K562 (cell line): Measurements from ENCODE around the gene ARNT2. TPM values are rescaled to one million over a fixed set of nuclear protein-coding genes. Genes with fewer than 3 reads are reported as not detected.

Experiments
- ATAC-seq: fragments of 200-7000 bp; cut with Tn5 transposase; 3 replicates; pipeline ENCODE4 v1.9.1; 2020; ENCODE audit warnings: moderate library complexity
- BruUV-seq: library from RNA; stranded (reverse); fragments of 400-500 nt; replicated peaks from 2 replicates; lab custom pipeline; 2021; lab: Mats Ljungman, UMichigan
- CTCF ChIA-PET: fragments of 300-600 bp; formaldehyde crosslinking; extraction: SDS; loops from one replicate; lab custom pipeline; 2021; ENCODE audit warnings: low intra/inter-chr PET ratio; lab: Yijun Ruan, JAX
- POLR2A ChIA-PET: fragments of 300-600, 350-650 bp; sonication (Branson Sonifier 250); formaldehyde crosslinking; extraction: SDS; loops from one replicate; lab custom pipeline; 2021; ENCODE audit warnings: antibody characterized with exemption, inconsistent platforms; lab: Yijun Ruan, JAX
- DNase-seq, 4 experiments: peaks; one replicate each; pipeline versions ENCODE4 v3.0.0 to v3.0.0-alpha.2; 2011 to 2018; ENCODE audit warnings: low spot score in 3 of 4, mixed read lengths in 3 of 4; ENCODE audit errors: extremely low read depth in 1 of 4
- FAIRE-seq: peaks from 2 replicates; lab custom pipeline; 2011; peaks lifted over from hg19 to GRCh38; lab: Jason Lieb, UNC
- H2AFZ ChIP-seq: 2 replicates; pipeline ENCODE4 v1.6.0; 2011; ENCODE audit warnings: low read depth, low read length, control low read depth, inconsistent platforms
- H3K27ac ChIP-seq: fragments of 200-600 bp; 3 replicates; pipeline ENCODE4 v1.8.0; 2011; ENCODE audit warnings: low read depth, mild to moderate bottlenecking, control low read depth, inconsistent platforms, low read length, moderate library complexity, mixed read lengths; ENCODE audit errors: extremely low read depth
- H3K27me3 ChIP-seq, 2 experiments: fragments of 300-600 bp in 1 of 2; 2 replicates in 1 of 2; 3 replicates in 1 of 2; pipeline versions ENCODE4 v1.6.0 to v1.8.0; 2011; ENCODE audit warnings: inconsistent platforms in 2 of 2, low read length in 2 of 2, mild to moderate bottlenecking in 1 of 2, mixed read lengths in 1 of 2, moderate library complexity in 1 of 2; ENCODE audit not compliant: control insufficient read depth in 2 of 2, insufficient read depth in 2 of 2
- H3K36me3 ChIP-seq: fragments of 300-600 bp; 3 replicates; pipeline ENCODE4 v1.8.0; 2011; ENCODE audit warnings: mild to moderate bottlenecking, low read length, inconsistent platforms; ENCODE audit not compliant: control insufficient read depth, insufficient read depth
- H3K4me1 ChIP-seq, 2 experiments: fragments of 200-600 bp in 1 of 2; replicated peaks in 1 of 2; 2 replicates in 1 of 2; 3 replicates in 1 of 2; pipeline versions ENCODE4 v1.5.1 to v1.8.0; 2011; ENCODE audit warnings: inconsistent platforms in 2 of 2, low read length in 2 of 2, mild to moderate bottlenecking in 1 of 2, mixed read lengths in 1 of 2, moderate library complexity in 1 of 2; ENCODE audit not compliant: control insufficient read depth in 2 of 2, insufficient read depth in 2 of 2
- H3K4me2 ChIP-seq: 2 replicates; pipeline ENCODE4 v1.6.1; 2011; ENCODE audit warnings: low read length, control low read depth, inconsistent platforms, mixed read lengths; ENCODE audit not compliant: insufficient read depth
- H3K4me3 ChIP-seq: fragments of 200-600 bp; sonication (generic), shearing (Covaris generic); 2 replicates; pipeline ENCODE4 v1.5.1; 2016; ENCODE audit warnings: control low read depth, inconsistent platforms
- H3K79me2 ChIP-seq: fragments of 200-600 bp; 3 replicates; pipeline ENCODE4 v1.8.0; 2011; ENCODE audit warnings: low read length, inconsistent platforms; ENCODE audit not compliant: control insufficient read depth, insufficient read depth
- H3K9ac ChIP-seq, 2 experiments: 2 replicates each; pipeline versions ENCODE4 v1.6.0 to v1.6.1; 2011; ENCODE audit warnings: low read depth in 2 of 2, low read length in 2 of 2, control low read depth in 1 of 2, inconsistent platforms in 1 of 2, mild to moderate bottlenecking in 1 of 2, mixed read lengths in 1 of 2; ENCODE audit not compliant: insufficient read depth in 1 of 2
- H3K9me1 ChIP-seq: one replicate; pipeline ENCODE4 v1.6.0; 2011; ENCODE audit warnings: inconsistent platforms, mild to moderate bottlenecking, low read length, moderate library complexity; ENCODE audit not compliant: control insufficient read depth, insufficient read depth
- H3K9me3 ChIP-seq: replicated peaks from 2 replicates; pipeline ENCODE4 v1.5.1; 2011; ENCODE audit warnings: low read depth, low read length, inconsistent platforms; ENCODE audit not compliant: control insufficient read depth, insufficient read depth
- H4K20me1 ChIP-seq: replicated peaks from 2 replicates; pipeline ENCODE4 v1.6.1; 2011; ENCODE audit warnings: low read length, inconsistent platforms, mixed read lengths; ENCODE audit not compliant: control insufficient read depth, insufficient read depth
- FOXA3 ChIP-seq, 2 experiments: fragments of 450-650 bp in 1 of 2; sonication (generic) in 1 of 2; formaldehyde crosslinking; IDR thresholded peaks in 1 of 2; conservative IDR thresholded peaks in 1 of 2; 2 replicates each; pipeline versions ENCODE4 v1.4.0 to v1.8.0; 2020 to 2022; ENCODE audit warnings: mild to moderate bottlenecking in 2 of 2, missing genetic modification reagents in 1 of 2
- MCM5 ChIP-seq: fragments of 450-650 bp; IDR thresholded peaks from 2 replicates; pipeline ENCODE4 v1.6.1; 2016; ENCODE audit warnings: low read depth
- UBTF ChIP-seq, 2 experiments: IDR thresholded peaks; 2 replicates each; pipeline ENCODE4 v1.6.1; 2012; ENCODE audit warnings: improper control_type of control experiment in 2 of 2, low read depth in 2 of 2, low read length in 2 of 2, borderline replicate concordance in 1 of 2
- ZNF511 ChIP-seq: sonication (generic); formaldehyde crosslinking; IDR thresholded peaks from 2 replicates; pipeline ENCODE4 v1.8.0; 2022; ENCODE audit warnings: mild to moderate bottlenecking, missing genetic modification reagents
- whole genome bisulfite sequencing: fragments of 100-300 bp; shearing (Covaris generic); methylation state at CpG from one replicate; pipeline ENCODE4 v1.1.6; 2016; ENCODE audit warnings: low coverage, mixed read lengths; ENCODE audit not compliant: insufficient coverage; ENCODE audit errors: missing lambda C conversion rate; 5-methylcytosine and 5-hydroxymethylcytosine counted together
- in situ Hi-C: fragments of 300-500 bp; cut with MboI; formaldehyde crosslinking; loops from 4 replicates; pipeline ENCODE4 v1.15.0; 2018; ENCODE audit warnings: inconsistent platforms, mixed read lengths
- intact Hi-C: fragments of 100-400 bp; cut with micrococcal nuclease; formaldehyde crosslinking; loops from 2 replicates; pipeline ENCODE4 v1.14.2; 2022
- polyA plus RNA-seq, 8 experiments: library from polyadenylated mRNA; depleted of rRNA in 4 of 8; stranded (reverse) in 5 of 8; unstranded in 3 of 8; fragments of >200 nt; fragmentation: Nextera tagmentation in 2 of 8; fragmentation: Illumina TruSeq in 1 of 8; extraction: Ambion mirVana in 2 of 8; extraction: Trizol in 1 of 8; gene quantifications; 2 replicates each; pipeline versions ENCODE4 v1.2.1 to v1.2.3, GENCODE V29; 2011 to 2014; ENCODE audit warnings: inconsistent platforms in 1 of 8, missing spikeins in 1 of 8
- total RNA-seq, 7 experiments: library from RNA; depleted of rRNA in 6 of 7; stranded (reverse); fragments of >200 nt in 6 of 7; fragmentation: Illumina TruSeq in 2 of 7; extraction: Trizol in 2 of 7; gene quantifications; 2 replicates each; pipeline versions ENCODE4 v1.2.1 to v1.2.3, GENCODE V29; 2011 to 2021; ENCODE audit warnings: low replicate concordance in 1 of 7

The ARNT2 gene
- total and polyA plus RNA-seq, 9 of the 15 experiments (the other 6 are each of a cell fraction or from before 2014, with no cell fraction given): 0.01 TPM; not detected in 8

DNA sequence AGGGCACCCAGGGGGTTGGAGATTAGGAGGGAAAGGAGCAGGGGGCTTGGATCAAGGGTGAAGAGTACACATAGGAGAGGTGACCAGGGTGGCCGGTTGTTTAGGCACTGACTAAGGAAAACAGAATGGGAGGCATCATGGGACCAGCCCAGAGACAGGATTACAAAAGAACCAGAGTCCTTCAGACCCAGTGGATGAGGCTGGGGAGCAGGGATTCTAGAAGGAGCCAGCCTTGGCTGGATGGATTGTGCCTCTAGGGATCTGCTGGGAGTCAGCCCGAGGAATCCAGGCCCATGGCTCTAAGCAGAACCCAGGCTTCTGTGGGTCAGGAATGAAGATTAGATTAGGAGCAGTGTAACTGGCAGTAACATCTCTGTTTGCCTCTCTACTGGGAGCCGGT, 98.6 kb downstream of the ARNT2 start:
- H3K4me1 ChIP-seq: no peaks in the 10 kb centered on the region
- ATAC-seq: no peak
- peaks cover 0 to 42% of the 10 kb centered on the region in 2 experiments; a peak in 3 of 5 replicates for H3K27me3 ChIP-seq
- no peaks in the 10 kb centered on the region for H3K79me2 ChIP-seq
- H2AFZ ChIP-seq: no peak overlapping the region
- in situ Hi-C loops (no loop called here), intact Hi-C loops (no loop called here)
- 0% methylated on average over 2 of the region's 3 CpGs for WGBS
- ChIA-PET CTCF (no interaction called here), POLR2A (no interaction called here)
- H3K4me3 ChIP-seq: no peak overlapping the region
- no peaks in the 10 kb centered on the region for H3K9me1 ChIP-seq
- H3K27ac ChIP-seq: no peak overlapping the region
- no TSS peak for BruUV-seq
- H3K9ac ChIP-seq: no peak overlapping the region
- FAIRE-seq: no peak
- H3K9me3 ChIP-seq: no peaks in the 10 kb centered on the region
- no peak for TF ChIP-seq FOXA3 (CRISPR knock-in tag; conservative IDR thresholded peaks at IDR 0.05 in 1 of 2, IDR thresholded peaks at IDR 0.05 in 1 of 2)
- no peak for TF ChIP-seq ZNF511
- no peak for TF ChIP-seq MCM5
- no peak for TF ChIP-seq UBTF (IDR thresholded peaks at IDR 0.05; ENCODE audit: borderline replicate concordance in 1 of 2, low read depth in 2 of 2, low read length in 2 of 2)
- DNase-seq: no peak
- no peaks in the 10 kb centered on the region for H3K36me3 ChIP-seq
- H3K4me2 ChIP-seq: no peak overlapping the region
- no peaks in the 10 kb centered on the region; the same call in 1 of the 2 replicates for H4K20me1 ChIP-seq
